ENCODE measurements around the gene GALNT4. TPM values are rescaled to one million over a fixed set of nuclear protein-coding genes. Genes with fewer than 3 reads are reported as not detected.

The GALNT4 gene
- total RNA-seq, 2 donors from 2014 or later: 8.2 to 16.6 TPM

- no peak for ATAC-seq
- peak overlapping the region in 3 of 4 donors; percentile 20 to 60 (median 42) for H3K27ac ChIP-seq
- no peaks in the 10 kb centered on the region for H3K9me3 ChIP-seq
- no peaks in the 10 kb centered on the region for H3K27me3 ChIP-seq
- peaks cover 32% of the 10 kb centered on the region for H3K4me1 ChIP-seq
- no peak for TF ChIP-seq CTCF (IDR thresholded peaks at IDR 0.05)
- no peak for TF ChIP-seq POLR2A (IDR thresholded peaks at IDR 0.05)
- WGBS, 2 donors: 59 to 66% methylated on average over 7 of the region's 7 CpGs
- no peak overlapping the region for H3K4me3 ChIP-seq
- intact Hi-C loops (cut with DNase I): loop anchor here (5.0 to 10.0 kb wide), 2 partner anchors 49 to 497 kb away; no protein-coding TSS in a partner anchor
- DNase-seq: no peak
- H3K36me3 ChIP-seq (replicated peaks in 1 of 2; ENCODE audit: insufficient read depth in 1 of 2, low read depth in 2 of 2): no peaks in the 10 kb centered on the region
Observed at GRCh38 chr12:89521364-89522223, 3.0 kb downstream of the GALNT4 start.

GRCh38 chr12:89517720-89518119 lies 6.9 kb downstream of the GALNT4 start:
- TF ChIP-seq CTCF (IDR thresholded peaks at IDR 0.05) (no peak), POLR2A (IDR thresholded peaks at IDR 0.05) (no peak)
- H3K4me1 ChIP-seq: peaks cover 15% of the 10 kb centered on the region
- no peak for ATAC-seq
- H3K27ac ChIP-seq: no peak overlapping the region
- H3K9me3 ChIP-seq: no peaks in the 10 kb centered on the region
- H3K27me3 ChIP-seq: no peaks in the 10 kb centered on the region
- intact Hi-C loops (cut with DNase I): no loop called here
- WGBS, 2 donors: 65 to 68% methylated on average over 3 of the region's 3 CpGs
- H3K4me3 ChIP-seq: no peak overlapping the region
- H3K36me3 ChIP-seq (replicated peaks in 1 of 2; ENCODE audit: insufficient read depth in 1 of 2, low read depth in 2 of 2): no peaks in the 10 kb centered on the region
- DNase-seq: no peak

GRCh38 chr12:89516633-89517032 lies 8.0 kb downstream of the GALNT4 start:
- Histone ChIP-seq H3K4me1 (peaks cover 7% of the 10 kb centered on the region), H3K4me3 (no peak overlapping the region), H3K27ac (no peak overlapping the region), H3K27me3 (no peaks in the 10 kb centered on the region), H3K36me3 (replicated peaks in 1 of 2; ENCODE audit: insufficient read depth in 1 of 2, low read depth in 2 of 2) (no peaks in the 10 kb centered on the region), H3K9me3 (no peaks in the 10 kb centered on the region)
- WGBS, 2 donors: 82 to 88% methylated on average over 4 of the region's 4 CpGs
- no peak for DNase-seq
- ATAC-seq: no peak
- TF ChIP-seq POLR2A (IDR thresholded peaks at IDR 0.05): no peak
- TF ChIP-seq CTCF (IDR thresholded peaks at IDR 0.05): no peak
- intact Hi-C loops (cut with DNase I): no loop called here

- ATAC-seq: no peak
- H3K4me1 ChIP-seq: no peaks in the 10 kb centered on the region
- 80 to 83% methylated on average over 1 of the region's 1 CpG for WGBS, 2 donors
Observed at GRCh38 chr12:89514751-89515150, 9.8 kb downstream of the GALNT4 start.

More at GRCh38 chr12:89514751-89515150, 9.8 kb downstream of the GALNT4 start:
- Histone ChIP-seq H3K4me3 (no peak overlapping the region), H3K27me3 (no peaks in the 10 kb centered on the region), H3K9me3 (no peaks in the 10 kb centered on the region), H3K36me3 (replicated peaks in 1 of 2; ENCODE audit: insufficient read depth in 1 of 2, low read depth in 2 of 2) (no peaks in the 10 kb centered on the region), H3K27ac (no peak overlapping the region)
- TF ChIP-seq POLR2A (IDR thresholded peaks at IDR 0.05) (no peak), CTCF (IDR thresholded peaks at IDR 0.05) (no peak)
- no peak for DNase-seq
- intact Hi-C loops (cut with DNase I): no loop called here

Measured in body of pancreas (tissue), 4 donors.